Large intestine (tissue), 3 donors: ENCODE measurements around the gene STXBP6. TPM values are rescaled to one million over a fixed set of nuclear protein-coding genes. Genes with fewer than 3 reads are reported as not detected.

Experiments used
- DNase-seq, 2 donors: peaks; one replicate each; pipeline versions ENCODE4 v3.0.0 to v3.0.0-alpha.2; 2013
- H3K27ac ChIP-seq: one replicate; pipeline ENCODE4 v1.5.1; 2013; ENCODE audit warnings: low read length
- H3K27me3 ChIP-seq: 2 replicates; pipeline ENCODE4 v1.6.1; 2013; ENCODE audit warnings: low read length; ENCODE audit not compliant: control insufficient read depth, insufficient read depth
- H3K36me3 ChIP-seq: 2 replicates; pipeline ENCODE4 v1.6.1; 2013; ENCODE audit warnings: low read length; ENCODE audit not compliant: control insufficient read depth, insufficient read depth
- H3K4me1 ChIP-seq: one replicate; pipeline ENCODE4 v1.6.1; 2013; ENCODE audit warnings: low read length; ENCODE audit not compliant: control insufficient read depth, insufficient read depth
- H3K4me3 ChIP-seq: one replicate; pipeline ENCODE4 v1.5.1; 2013; ENCODE audit warnings: low read length
- H3K9me3 ChIP-seq: one replicate; pipeline ENCODE4 v1.6.1; 2013; ENCODE audit warnings: mild to moderate bottlenecking, low read depth, low read length, moderate library complexity; ENCODE audit not compliant: control insufficient read depth
- WGBS: methylation state at CpG from one replicate; pipeline ENCODE4 v1.1.5; 2013; ENCODE audit warnings: low lambda C conversion rate; ENCODE audit not compliant: insufficient coverage; 5-methylcytosine and 5-hydroxymethylcytosine counted together
- polyA plus RNA-seq: library from polyadenylated mRNA; unstranded; fragments of 120-200 nt; gene quantifications from one replicate; pipeline ENCODE4 v1.2.1, GENCODE V29; 2013

STXBP6 gene
- polyA plus RNA-seq, 1 donor = 27.8 TPM

GRCh38 chr14:24859559-24859958, 190.4 kb downstream of the STXBP6 start:
- H3K27me3 ChIP-seq = no peaks in the 10 kb centered on the region
- H3K27ac ChIP-seq = no peak overlapping the region
- peaks cover 2% of the 10 kb centered on the region for H3K36me3 ChIP-seq
- no peak overlapping the region for H3K4me3 ChIP-seq
- DNase-seq = no peak
- H3K4me1 ChIP-seq = peaks cover 9% of the 10 kb centered on the region
- 80% methylated on average over 1 of the region's 5 CpGs for WGBS
- H3K9me3 ChIP-seq = no peaks in the 10 kb centered on the region

DNA sequence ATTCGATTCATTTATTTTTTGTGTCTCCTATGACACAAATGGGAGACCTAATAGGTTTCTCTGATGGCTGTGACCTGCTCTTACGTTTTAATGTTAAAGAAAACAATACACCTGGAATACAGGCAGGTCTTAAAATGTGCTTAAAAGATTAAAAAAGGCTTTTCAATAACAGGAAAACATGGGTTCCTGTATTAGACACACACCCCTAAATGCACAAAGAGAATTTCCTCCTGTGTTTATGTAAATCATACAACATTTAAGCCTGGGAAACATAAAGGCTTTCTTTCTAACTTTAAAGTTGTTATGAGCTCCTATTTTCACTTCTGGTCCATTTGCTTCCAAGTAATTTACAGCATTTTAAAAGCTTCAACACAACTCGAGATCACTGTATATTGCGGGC, 191.3 kb downstream of the STXBP6 start:
- no peak for DNase-seq
- H3K27ac ChIP-seq = no peak overlapping the region

DNA sequence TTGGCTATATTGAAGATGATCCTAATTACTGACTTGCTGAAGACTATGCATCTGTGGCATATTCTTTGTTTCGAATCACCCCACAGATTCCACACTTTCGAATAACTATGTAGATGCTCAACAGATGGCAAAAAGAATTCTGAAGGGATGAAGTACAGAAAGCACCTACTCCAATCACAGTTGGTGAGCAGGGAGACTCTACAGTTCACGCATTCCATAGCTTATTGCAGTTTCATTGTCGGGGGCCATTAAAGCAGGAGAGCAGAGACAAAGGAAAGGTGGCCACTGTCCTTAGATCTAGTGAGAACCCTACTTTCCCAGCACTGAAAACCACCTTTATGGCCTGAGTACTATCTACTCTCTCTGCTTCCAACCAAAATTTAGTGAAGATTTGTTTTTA, 191.9 kb downstream of the STXBP6 start:
- no peaks in the 10 kb centered on the region for H3K27me3 ChIP-seq
- no CpG with 5 or more reads among the region's 4 CpGs for WGBS
- peaks cover 2% of the 10 kb centered on the region for H3K36me3 ChIP-seq
- DNase-seq = no peak
- no peak overlapping the region for H3K4me3 ChIP-seq
- no peaks in the 10 kb centered on the region for H3K9me3 ChIP-seq
- H3K4me1 ChIP-seq = peaks cover 18% of the 10 kb centered on the region
- H3K27ac ChIP-seq = no peak overlapping the region

More for the DNA sequence above, 191.3 kb downstream of the STXBP6 start:
- H3K36me3 ChIP-seq = peaks cover 2% of the 10 kb centered on the region
- H3K9me3 ChIP-seq = no peaks in the 10 kb centered on the region
- WGBS = 100% methylated on average over 4 of the region's 4 CpGs
- H3K4me3 ChIP-seq = no peak overlapping the region
- H3K4me1 ChIP-seq = peaks cover 13% of the 10 kb centered on the region
- H3K27me3 ChIP-seq = no peaks in the 10 kb centered on the region

GRCh38 chr14:24857277-24857676, 192.7 kb downstream of the STXBP6 start:
- Histone ChIP-seq H3K4me3 (no peak overlapping the region), H3K27me3 (no peaks in the 10 kb centered on the region)
- 60% methylated on average over 1 of the region's 1 CpG for WGBS

GRCh38 chr14:24853446-24853845, 196.5 kb downstream of the STXBP6 start:
- DNase-seq = no peak
- H3K36me3 ChIP-seq = peaks cover 2% of the 10 kb centered on the region
- peaks cover 26% of the 10 kb centered on the region for H3K4me1 ChIP-seq
- no peaks in the 10 kb centered on the region for H3K9me3 ChIP-seq
- H3K4me3 ChIP-seq = no peak overlapping the region
- H3K27me3 ChIP-seq = no peaks in the 10 kb centered on the region
- peak overlapping the region; percentile 72 for H3K27ac ChIP-seq
- WGBS = 42% methylated on average over 2 of the region's 2 CpGs

More at GRCh38 chr14:24857277-24857676, 192.7 kb downstream of the STXBP6 start:
- H3K36me3 ChIP-seq = peaks cover 2% of the 10 kb centered on the region
- no peak for DNase-seq
- H3K4me1 ChIP-seq = peaks cover 26% of the 10 kb centered on the region
- H3K27ac ChIP-seq = no peak overlapping the region
- no peaks in the 10 kb centered on the region for H3K9me3 ChIP-seq

GRCh38 chr14:24852312-24853060, 197.5 kb downstream of the STXBP6 start:
- Histone ChIP-seq H3K9me3 (no peaks in the 10 kb centered on the region), H3K4me1 (peaks cover 26% of the 10 kb centered on the region), H3K27ac (peak overlapping the region; percentile 72), H3K27me3 (no peaks in the 10 kb centered on the region), H3K36me3 (peaks cover 2% of the 10 kb centered on the region), H3K4me3 (no peak overlapping the region)
- DNase-seq = no peak
- 75% methylated on average over 2 of the region's 6 CpGs for WGBS

DNA sequence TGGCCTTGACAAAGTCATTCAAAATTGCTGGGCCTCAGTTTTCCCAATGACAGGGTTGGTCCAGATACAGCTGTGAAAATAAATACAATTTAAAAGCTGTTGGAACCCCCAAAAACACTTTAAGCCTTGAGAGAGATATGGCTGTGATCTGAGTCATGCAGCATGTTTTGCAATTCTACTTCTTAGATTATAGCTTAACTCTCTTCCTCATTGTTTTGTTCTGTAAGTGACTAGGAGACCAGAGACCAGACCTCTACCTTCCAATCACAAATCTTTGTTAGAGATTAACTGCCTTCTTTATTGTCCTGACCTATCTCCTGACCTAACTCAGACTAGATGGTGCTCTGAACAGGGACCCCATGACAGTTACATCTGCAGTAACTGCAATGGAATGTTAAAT, 198.1 kb downstream of the STXBP6 start:
- Histone ChIP-seq H3K9me3 (no peaks in the 10 kb centered on the region), H3K27ac (peak overlapping the region; percentile 72), H3K36me3 (peaks cover 2% of the 10 kb centered on the region), H3K4me1 (peaks cover 26% of the 10 kb centered on the region), H3K27me3 (no peaks in the 10 kb centered on the region), H3K4me3 (no peak overlapping the region)
- DNase-seq = peak; percentile 31 to 79

DNA sequence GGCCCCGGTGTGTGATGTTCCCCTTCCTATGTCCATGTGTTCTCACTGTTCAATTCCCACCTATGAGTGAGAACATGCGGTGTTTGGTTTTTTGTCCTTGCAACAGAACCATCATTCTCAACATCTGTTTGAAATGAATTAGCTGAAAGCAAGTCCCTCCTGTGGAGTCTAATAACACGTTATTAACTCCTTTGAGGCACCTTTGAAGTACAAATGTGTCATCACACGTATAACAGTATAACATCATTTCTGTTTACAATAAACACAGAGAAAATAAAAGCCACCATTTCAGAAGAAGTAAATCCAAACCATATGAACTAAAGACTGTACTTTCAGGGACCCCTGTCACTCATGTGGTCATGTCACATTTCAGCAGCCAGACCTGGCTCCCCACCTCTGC, 198.5 kb downstream of the STXBP6 start:
- Histone ChIP-seq H3K4me3 (no peak overlapping the region), H3K9me3 (no peaks in the 10 kb centered on the region), H3K27me3 (no peaks in the 10 kb centered on the region), H3K27ac (peak overlapping the region; percentile 72), H3K4me1 (peaks cover 26% of the 10 kb centered on the region), H3K36me3 (peaks cover 2% of the 10 kb centered on the region)
- WGBS = no CpG with 5 or more reads among the region's 4 CpGs
- DNase-seq = no peak

GRCh38 chr14:24850072-24850471, 199.9 kb downstream of the STXBP6 start:
- WGBS = 60% methylated on average over 1 of the region's 2 CpGs
- H3K27ac ChIP-seq = no peak overlapping the region
- no peaks in the 10 kb centered on the region for H3K9me3 ChIP-seq
- DNase-seq = no peak
- H3K27me3 ChIP-seq = no peaks in the 10 kb centered on the region
- H3K4me1 ChIP-seq = peaks cover 33% of the 10 kb centered on the region
- H3K36me3 ChIP-seq = no peaks in the 10 kb centered on the region
- no peak overlapping the region for H3K4me3 ChIP-seq

GRCh38 chr14:24849471-24849870, 200.5 kb downstream of the STXBP6 start:
- Histone ChIP-seq H3K27me3 (no peaks in the 10 kb centered on the region), H3K27ac (no peak overlapping the region), H3K9me3 (no peaks in the 10 kb centered on the region), H3K4me3 (no peak overlapping the region), H3K4me1 (peaks cover 37% of the 10 kb centered on the region), H3K36me3 (no peaks in the 10 kb centered on the region)
- no CpG with 5 or more reads among the region's 2 CpGs for WGBS
- DNase-seq = no peak
